GM10266 (cell line): Measurements from ENCODE around the gene ZSWIM7.

ENCODE experiments used
- DNase-seq: peaks from one replicate; pipeline ENCODE4 v3.0.0; 2012; ENCODE audit errors: extremely low spot score
- CTCF ChIP-seq: IDR thresholded peaks from 2 replicates; pipeline ENCODE4 v1.5.1; 2012; ENCODE audit warnings: mild to moderate bottlenecking, low read depth; ENCODE audit not compliant: control insufficient read depth, insufficient read depth; ENCODE audit errors: missing control alignments

Gene ZSWIM7

GRCh38 chr17:15969463-15969862 lies 30.0 kb downstream of the ZSWIM7 start:
- TF ChIP-seq CTCF = no peak
- DNase-seq = no peak

GRCh38 chr17:15967706-15968399 lies 31.7 kb downstream of the ZSWIM7 start:
- DNase-seq = no peak
- no peak for TF ChIP-seq CTCF

GRCh38 chr17:15966879-15967248 lies 32.6 kb downstream of the ZSWIM7 start:
- DNase-seq = no peak
- TF ChIP-seq CTCF = no peak

GRCh38 chr17:15966183-15966878 lies 33.2 kb downstream of the ZSWIM7 start:
- DNase-seq = no peak
- no peak for TF ChIP-seq CTCF

- DNase-seq = no peak
- TF ChIP-seq CTCF = no peak
Observed at GRCh38 chr17:15965528-15965927, 34.0 kb downstream of the ZSWIM7 start.

GRCh38 chr17:15963670-15964110 lies 35.8 kb downstream of the ZSWIM7 start:
- no peak for DNase-seq

More at GRCh38 chr17:15963670-15964110, 35.8 kb downstream of the ZSWIM7 start:
- TF ChIP-seq CTCF = no peak
